Left renal cortex interstitium (tissue), 4 donors: ENCODE measurements around the gene DNAJB11. TPM values are rescaled to one million over a fixed set of nuclear protein-coding genes. Genes with fewer than 3 reads are reported as not detected.

ENCODE experiments used
- DNase-seq, 4 donors: peaks; one replicate each; pipeline ENCODE4 v3.0.0-alpha.2; 2013; ENCODE audit warnings: low read depth in 4 of 4, low spot score in 2 of 4, missing footprints in 1 of 4
- polyA plus RNA-seq, 4 donors: library from polyadenylated mRNA; unstranded; fragments of 120-200 nt; gene quantifications; one replicate each; pipeline ENCODE4 v1.2.1, GENCODE V29; 2013; ENCODE audit not compliant: insufficient read length in 4 of 4

Gene DNAJB11
- polyA plus RNA-seq, 4 donors: 63.6 to 78.2 (median 71.5) TPM

GRCh38 chr3:186593862-186594261 lies 23.3 kb downstream of the DNAJB11 start:
- no peak for DNase-seq

- DNase-seq: no peak
Measured at GRCh38 chr3:186594591-186595113, 24.1 kb downstream of the DNAJB11 start.

GRCh38 chr3:186596568-186597287 lies 26.2 kb downstream of the DNAJB11 start:
- DNase-seq: peak in 1 of 4 donors; percentile 32

GRCh38 chr3:186598108-186598784 lies 27.7 kb downstream of the DNAJB11 start:
- DNase-seq: no peak

GRCh38 chr3:186598794-186599141 lies 28.2 kb downstream of the DNAJB11 start:
- no peak for DNase-seq

- no peak for DNase-seq
Measured at GRCh38 chr3:186599142-186599784, 28.7 kb downstream of the DNAJB11 start.

GRCh38 chr3:186599785-186600166 lies 29.3 kb downstream of the DNAJB11 start:
- DNase-seq: no peak

GRCh38 chr3:186600896-186601295 lies 30.4 kb downstream of the DNAJB11 start:
- DNase-seq: no peak

GRCh38 chr3:186603159-186603558 lies 32.6 kb downstream of the DNAJB11 start:
- no peak for DNase-seq

GRCh38 chr3:186605078-186605477 lies 34.6 kb downstream of the DNAJB11 start:
- no peak for DNase-seq

- DNase-seq: no peak
Measured at GRCh38 chr3:186605561-186606545, 35.3 kb downstream of the DNAJB11 start.

GRCh38 chr3:186608624-186609215 lies 38.2 kb downstream of the DNAJB11 start:
- DNase-seq: no peak

- DNase-seq: no peak
Measured at GRCh38 chr3:186609247-186609868, 38.8 kb downstream of the DNAJB11 start.

- DNase-seq: no peak
Measured at GRCh38 chr3:186612065-186612464, 41.5 kb downstream of the DNAJB11 start.

GRCh38 chr3:186612721-186613636 lies 42.5 kb downstream of the DNAJB11 start, which contains the start of gene AHSG:
TSS of gene AHSG (plus strand) at chr3:186613060. CDS start at chr3:186613142, 82 bp downstream.
- no peak for DNase-seq

- DNase-seq: no peak
Measured at GRCh38 chr3:186613637-186614265, 43.2 kb downstream of the DNAJB11 start.

GRCh38 chr3:186614266-186614596 lies 43.7 kb downstream of the DNAJB11 start:
- DNase-seq: no peak
